Measurements from ENCODE around the gene TIGD2.

- TF ChIP-seq GATA2 (IDR thresholded peaks at IDR 0.05; ENCODE audit: low read depth, low read length) = no peak
- TF ChIP-seq GATA3 (IDR thresholded peaks at IDR 0.05; ENCODE audit: low read depth, low read length) = no peak
Measured at GRCh38 chr4:89100853-89101252, 10.5 kb upstream of the TIGD2 start.
